Activated CD4-positive, alpha-beta T cell treated with anti-CD3 and anti-CD28 coated beads, Interleukin-2, amount 50 U/mL, for 4 hours (primary cell): ENCODE data around the gene CHRNA4.

ENCODE experiments used
- DNase-seq, 2 experiments: peaks; one replicate each; pipeline ENCODE4 v3.0.0-alpha.2; 2020

The CHRNA4 gene

GRCh38 chr20:63362436-63363009, 1.4 kb upstream of the CHRNA4 start:
- no peak for DNase-seq

GRCh38 chr20:63361519-63362435, 628 bp upstream of the CHRNA4 start:
- no peak for DNase-seq

DNA sequence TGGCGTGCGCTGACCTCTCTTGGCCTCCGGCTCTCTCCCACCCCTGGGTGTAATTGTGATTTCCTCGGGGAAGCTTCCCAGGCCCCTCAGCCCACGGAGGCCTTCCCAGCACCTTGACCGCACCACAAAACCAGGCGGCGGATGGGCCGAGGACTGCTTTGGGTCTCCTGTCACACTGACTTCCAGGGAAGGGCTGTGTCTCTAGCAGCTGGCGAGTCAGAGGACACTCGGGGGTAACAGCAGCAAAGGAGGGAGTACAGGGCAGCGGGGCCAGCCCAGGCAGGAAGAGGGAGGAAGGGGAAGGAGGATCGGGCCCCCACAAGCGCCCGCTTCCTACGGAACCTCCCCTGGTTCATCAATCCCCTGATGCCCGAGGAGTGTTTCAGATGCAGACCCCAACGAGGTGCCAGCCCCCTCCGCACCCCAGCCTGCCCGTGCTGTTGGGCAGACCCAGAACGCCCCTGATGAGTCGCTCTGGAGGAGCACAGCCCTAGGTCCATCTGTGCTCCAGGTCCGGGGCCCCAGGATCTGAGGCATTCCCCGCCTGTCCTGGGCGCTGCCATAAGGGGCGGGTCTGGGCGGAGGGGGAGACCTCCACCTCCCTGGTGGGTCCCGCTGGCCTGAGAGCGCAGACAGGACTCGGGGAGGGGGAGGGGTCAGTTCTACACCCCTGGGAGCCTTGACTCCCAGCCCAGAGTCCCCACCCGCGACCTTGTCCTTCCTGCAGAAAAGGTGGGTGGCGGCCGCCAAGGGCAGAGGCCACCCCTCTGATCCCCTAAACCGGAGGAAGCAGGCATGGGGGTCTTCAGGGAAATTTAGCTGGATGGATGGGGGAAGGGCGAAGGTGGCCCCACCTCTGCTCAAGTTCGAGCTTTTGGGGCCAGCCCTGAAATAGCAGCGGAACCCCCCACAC, 956 bp downstream of the CHRNA4 start:
- no peak for DNase-seq

DNA sequence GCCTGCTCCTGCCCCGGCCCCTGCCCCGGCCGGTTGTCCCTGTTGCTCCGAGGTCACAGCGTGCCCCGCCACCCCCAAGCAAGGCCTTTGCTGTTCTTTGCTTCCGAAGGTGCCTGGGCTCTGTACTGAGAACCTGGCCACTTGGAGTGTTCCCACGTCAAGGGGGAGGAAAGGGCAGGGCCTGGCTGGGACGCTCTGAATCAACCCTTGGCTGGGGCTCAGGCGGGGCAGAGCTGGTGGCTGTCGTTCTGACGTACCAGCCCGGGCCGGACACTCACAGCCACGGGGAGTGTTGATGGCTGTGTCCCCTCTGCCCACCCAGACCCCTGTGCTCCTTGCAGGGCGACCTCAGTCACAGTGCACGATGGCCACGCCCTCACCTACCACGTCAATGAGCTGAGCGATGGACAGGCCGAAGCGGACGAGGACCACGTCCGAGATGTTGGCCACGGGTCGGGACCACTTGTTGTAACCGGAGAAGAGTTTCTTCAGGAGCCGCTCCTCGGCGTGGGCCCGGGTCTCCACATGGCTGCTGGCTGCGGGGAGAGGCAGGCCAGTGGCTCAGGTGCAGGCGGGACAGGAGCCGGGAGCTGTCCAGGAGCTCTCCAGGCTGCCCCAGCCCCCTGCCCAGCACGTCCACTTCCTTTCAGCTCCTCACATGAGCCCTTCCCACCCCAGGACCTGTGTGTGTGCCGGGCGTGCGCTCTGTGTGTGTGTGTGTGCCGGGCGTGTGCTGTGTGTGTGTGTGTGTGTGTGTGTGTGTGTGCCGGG, 1.8 kb downstream of the CHRNA4 start:
- no peak for DNase-seq

GRCh38 chr20:63357921-63358905, 2.9 kb downstream of the CHRNA4 start:
- no peak for DNase-seq

GRCh38 chr20:63356931-63357879, 3.9 kb downstream of the CHRNA4 start:
- no peak for DNase-seq

GRCh38 chr20:63356511-63356910, 4.6 kb downstream of the CHRNA4 start:
- no peak for DNase-seq

GRCh38 chr20:63355781-63356295, 5.3 kb downstream of the CHRNA4 start:
- no peak for DNase-seq

- DNase-seq: no peak
Measured at GRCh38 chr20:63354636-63355350, 6.4 kb downstream of the CHRNA4 start.

GRCh38 chr20:63352811-63353221, 8.3 kb downstream of the CHRNA4 start:
- DNase-seq: no peak

DNA sequence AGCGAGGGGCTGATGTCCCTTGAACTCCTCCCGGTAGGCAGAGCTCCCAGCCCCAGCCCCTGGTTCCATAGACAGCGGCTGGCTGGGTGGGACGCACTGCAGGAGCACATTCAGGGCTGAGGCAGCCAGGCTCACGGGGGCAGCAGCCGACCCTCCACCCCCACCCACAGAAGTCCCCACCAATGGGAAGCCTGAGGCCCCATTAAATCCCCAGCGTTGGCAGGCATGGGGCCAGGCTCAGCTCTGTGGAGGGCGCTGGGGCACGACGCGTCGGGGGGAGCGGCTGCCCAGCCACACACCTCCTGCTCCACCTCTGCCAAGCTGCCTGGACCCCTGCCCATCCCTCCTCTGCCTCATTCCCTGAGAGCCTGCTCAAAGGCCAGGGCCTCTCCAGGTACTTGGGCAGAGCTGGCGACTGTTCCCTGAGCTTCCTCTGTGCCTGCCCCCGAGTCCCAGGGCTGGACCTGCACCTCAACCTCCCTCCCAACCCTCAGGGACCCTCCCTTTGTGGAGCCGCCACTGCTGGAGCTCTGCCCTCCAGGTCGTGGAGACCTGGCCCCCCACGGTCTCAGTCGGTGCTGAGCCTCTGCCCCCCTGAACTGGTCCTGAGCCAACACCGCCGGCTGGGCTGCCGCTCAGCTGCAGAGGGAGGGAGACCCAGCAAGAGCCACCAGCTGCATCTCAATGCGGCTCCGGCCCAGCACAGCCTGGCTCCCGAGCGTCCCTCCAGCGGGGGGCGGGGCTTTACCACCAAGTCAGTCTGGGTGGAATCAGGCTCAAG, 9.1 kb downstream of the CHRNA4 start:
- no peak for DNase-seq

DNA sequence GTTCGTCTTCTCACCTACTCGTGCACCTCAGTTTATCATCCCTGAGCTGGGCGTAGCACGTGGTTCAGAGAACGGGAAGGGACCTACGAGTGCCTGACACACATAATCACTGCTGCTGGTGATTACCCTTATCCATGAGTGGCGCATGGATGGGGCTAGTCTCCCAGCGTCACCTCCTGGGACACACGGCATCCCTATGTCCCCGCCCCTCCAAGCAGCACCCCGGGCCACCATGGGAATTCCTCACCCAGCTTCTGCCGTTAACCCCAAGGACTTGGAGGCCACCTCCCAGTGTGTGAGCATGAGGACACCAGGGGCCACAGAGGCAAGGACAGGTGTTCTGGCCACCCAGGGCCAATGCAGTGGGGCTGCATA, 9.8 kb downstream of the CHRNA4 start:
- DNase-seq: no peak

DNA sequence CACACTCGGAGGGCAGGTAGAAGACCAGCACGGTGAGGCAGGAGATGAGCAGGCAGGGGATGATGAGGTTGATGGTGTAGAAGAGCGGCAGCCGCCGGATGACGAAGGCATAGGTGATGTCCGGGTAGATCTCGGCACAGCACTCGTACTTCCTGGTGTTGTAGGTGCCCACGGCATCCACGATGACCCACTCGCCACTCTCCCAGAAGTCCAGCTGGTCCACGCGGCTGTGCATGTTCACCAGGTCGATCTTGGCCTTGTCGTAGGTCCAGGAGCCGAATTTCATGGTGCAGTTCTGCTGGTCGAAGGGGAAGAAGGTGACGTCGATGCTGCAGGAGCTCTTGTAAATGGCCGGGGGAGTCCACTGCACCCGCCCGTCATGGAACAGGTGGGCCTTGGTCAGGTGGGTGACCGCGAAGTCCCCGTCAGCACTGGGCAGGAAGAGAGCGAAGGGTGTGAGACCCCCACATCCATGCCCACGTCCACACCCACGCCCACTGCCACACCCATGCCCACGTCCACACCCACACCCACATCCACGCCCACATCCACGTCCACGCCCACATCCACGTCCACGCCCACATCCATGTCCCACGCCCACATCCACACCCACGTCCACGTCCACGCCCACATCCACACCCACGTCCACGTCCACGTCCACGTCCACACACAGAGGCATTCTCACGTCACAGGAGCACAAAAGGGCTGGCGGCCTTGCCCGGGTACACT, 10.4 kb downstream of the CHRNA4 start:
- DNase-seq: no peak

GRCh38 chr20:63350196-63350595, 11.0 kb downstream of the CHRNA4 start:
- no peak for DNase-seq

GRCh38 chr20:63349516-63349895, 11.6 kb downstream of the CHRNA4 start:
- no peak for DNase-seq

- DNase-seq: no peak
Measured at GRCh38 chr20:63348828-63349515, 12.2 kb downstream of the CHRNA4 start.
